AG09319 (cell line): Measurements from ENCODE around the gene CEACAM6.

Experiments used
- DNase-seq: peaks from one replicate; pipeline ENCODE4 v3.0.0-alpha.2; 2010; ENCODE audit warnings: low read depth; ENCODE audit errors: extremely low read depth
- TF ChIP-seq, protein P1 (sequence below): IDR thresholded peaks from 2 replicates; pipeline ENCODE4 v1.5.1; 2011; ENCODE audit warnings: low read depth, mild to moderate bottlenecking, inconsistent platforms, low read length, moderate library complexity

Gene CEACAM6

DNA sequence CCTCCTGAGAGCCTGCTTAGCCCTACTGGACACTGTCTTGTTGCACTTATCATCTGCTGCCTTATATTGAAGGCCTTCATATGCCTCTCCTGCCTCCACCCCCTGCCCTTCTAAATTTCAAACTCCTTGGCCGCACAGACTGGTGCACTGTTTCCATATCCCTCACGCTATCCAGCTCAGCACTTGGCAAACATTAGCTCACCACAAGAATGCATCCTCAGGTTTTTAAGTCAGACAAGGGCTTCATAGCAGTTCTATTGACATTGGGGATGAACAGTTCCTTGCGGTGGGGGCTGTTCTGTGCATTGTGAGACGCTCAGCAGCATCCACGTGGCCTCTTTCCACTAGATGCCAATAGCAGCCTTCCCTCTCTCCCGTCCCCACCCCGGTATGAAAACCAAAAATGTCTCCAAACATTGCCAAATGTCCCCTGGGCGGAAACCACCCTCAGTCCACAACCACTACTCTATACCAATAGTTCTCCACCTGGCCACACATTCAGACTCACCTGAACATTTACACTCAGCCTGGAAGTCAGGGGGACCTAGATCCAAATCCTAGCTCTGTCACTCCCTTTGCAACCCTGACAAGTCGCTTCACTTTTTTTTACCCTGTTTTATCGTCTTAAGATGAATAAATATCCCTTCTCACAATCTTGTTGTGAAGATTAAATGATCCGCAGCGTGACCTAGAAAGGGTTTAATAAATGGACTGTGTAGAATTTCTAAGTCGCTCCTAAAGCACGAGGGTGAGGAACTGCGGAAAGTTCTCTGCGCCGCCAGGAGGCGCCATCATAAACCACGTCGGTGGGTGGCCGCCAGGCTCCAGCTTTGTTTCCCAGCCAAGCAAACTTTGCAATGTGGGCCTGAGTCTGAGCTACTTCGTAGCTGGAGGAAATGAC, 37.4 kb downstream of the CEACAM6 start:
- TF ChIP-seq, protein P1, sequence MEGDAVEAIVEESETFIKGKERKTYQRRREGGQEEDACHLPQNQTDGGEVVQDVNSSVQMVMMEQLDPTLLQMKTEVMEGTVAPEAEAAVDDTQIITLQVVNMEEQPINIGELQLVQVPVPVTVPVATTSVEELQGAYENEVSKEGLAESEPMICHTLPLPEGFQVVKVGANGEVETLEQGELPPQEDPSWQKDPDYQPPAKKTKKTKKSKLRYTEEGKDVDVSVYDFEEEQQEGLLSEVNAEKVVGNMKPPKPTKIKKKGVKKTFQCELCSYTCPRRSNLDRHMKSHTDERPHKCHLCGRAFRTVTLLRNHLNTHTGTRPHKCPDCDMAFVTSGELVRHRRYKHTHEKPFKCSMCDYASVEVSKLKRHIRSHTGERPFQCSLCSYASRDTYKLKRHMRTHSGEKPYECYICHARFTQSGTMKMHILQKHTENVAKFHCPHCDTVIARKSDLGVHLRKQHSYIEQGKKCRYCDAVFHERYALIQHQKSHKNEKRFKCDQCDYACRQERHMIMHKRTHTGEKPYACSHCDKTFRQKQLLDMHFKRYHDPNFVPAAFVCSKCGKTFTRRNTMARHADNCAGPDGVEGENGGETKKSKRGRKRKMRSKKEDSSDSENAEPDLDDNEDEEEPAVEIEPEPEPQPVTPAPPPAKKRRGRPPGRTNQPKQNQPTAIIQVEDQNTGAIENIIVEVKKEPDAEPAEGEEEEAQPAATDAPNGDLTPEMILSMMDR = peak; percentile 50

DNA sequence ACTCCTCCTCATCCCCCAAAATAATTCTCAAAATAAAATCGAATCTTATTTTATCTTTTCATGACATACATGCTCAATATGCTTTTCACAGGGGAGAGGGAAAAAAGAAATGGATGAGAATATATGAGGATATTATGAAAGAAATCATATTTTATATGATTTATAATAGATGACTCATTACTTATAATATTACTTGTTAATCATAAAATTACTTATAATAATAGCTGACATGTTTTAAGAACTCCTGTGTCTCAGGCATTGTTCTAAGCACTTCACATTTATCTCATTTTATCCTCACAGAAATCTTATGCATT, 38.0 kb downstream of the CEACAM6 start:
- DNase-seq = no peak
- TF ChIP-seq, protein P1 = no peak

More for the DNA sequence above, 37.4 kb downstream of the CEACAM6 start:
- peak; percentile 8 for DNase-seq

GRCh38 chr19:41795031-41795461, 39.7 kb downstream of the CEACAM6 start:
- TF ChIP-seq, protein P1 = peak; percentile 79
- DNase-seq = no peak

- TF ChIP-seq, protein P1 = no peak
- no peak for DNase-seq
Measured at GRCh38 chr19:41796362-41796761, 41.0 kb downstream of the CEACAM6 start, which contains the start of gene CEACAM3. CEACAM3 (plus strand) TSS chr19:41796587; CDS start chr19:41796678, 91 bp downstream.

GRCh38 chr19:41796901-41797300, 41.6 kb downstream of the CEACAM6 start:
- no peak for DNase-seq
- TF ChIP-seq, protein P1 = no peak

DNA sequence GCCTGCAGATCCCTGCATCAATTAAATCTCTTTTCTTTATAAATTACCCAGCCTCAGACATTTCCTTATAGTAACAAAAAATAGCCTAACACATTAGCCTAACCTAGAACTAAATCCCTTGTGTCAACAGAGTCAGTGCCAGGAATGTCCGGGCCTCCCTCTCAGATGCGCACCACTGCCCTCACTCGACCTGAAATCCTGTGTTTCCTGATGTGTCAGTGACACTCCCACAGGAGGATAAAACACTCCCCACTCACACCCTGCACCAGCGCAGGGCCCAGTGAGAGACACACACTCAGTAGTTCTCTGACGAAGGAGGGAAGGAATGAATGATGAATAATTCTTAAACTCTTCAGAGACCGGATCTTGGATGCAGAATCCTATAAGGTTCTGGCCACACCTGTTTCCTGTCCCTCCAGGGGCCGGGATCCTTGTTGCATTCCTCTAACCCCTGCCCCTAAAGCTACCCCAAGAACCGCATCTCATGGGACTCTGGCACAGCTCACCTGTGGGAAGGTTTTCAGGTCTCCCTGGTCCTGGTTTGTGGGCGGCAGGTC, 44.2 kb downstream of the CEACAM6 start:
- DNase-seq = no peak

GRCh38 chr19:41801031-41801430, 45.7 kb downstream of the CEACAM6 start:
- TF ChIP-seq, protein P1 = no peak
- no peak for DNase-seq

More for the DNA sequence above, 44.2 kb downstream of the CEACAM6 start:
- TF ChIP-seq, protein P1 = no peak
